GM19372 (cell line): ENCODE results near the gene TAPT1.

Experiments used
- ATAC-seq: cut with Tn5 transposase; IDR thresholded peaks from one replicate; pipeline ENCODE4 v1.9.1; 2021; ENCODE audit warnings: mild to moderate bottlenecking, low read depth, moderate library complexity; ENCODE audit not compliant: unreplicated experiment

The TAPT1 gene

GRCh38 chr4:16140231-16140878, 85.9 kb downstream of the TAPT1 start:
- ATAC-seq, result no peak

- ATAC-seq, result no peak
Measured at GRCh38 chr4:16139066-16139945, 87.0 kb downstream of the TAPT1 start.

- ATAC-seq, result no peak
Measured at GRCh38 chr4:16136827-16137226, 89.4 kb downstream of the TAPT1 start.

GRCh38 chr4:16136311-16136710, 90.0 kb downstream of the TAPT1 start:
- no peak for ATAC-seq

- no peak for ATAC-seq
Measured at GRCh38 chr4:16133406-16133805, 92.9 kb downstream of the TAPT1 start.

GRCh38 chr4:16131293-16131692, 95.0 kb downstream of the TAPT1 start:
- no peak for ATAC-seq

GRCh38 chr4:16129336-16129735, 96.9 kb downstream of the TAPT1 start:
- no peak for ATAC-seq

GRCh38 chr4:16126714-16127113, 99.6 kb downstream of the TAPT1 start:
- ATAC-seq, result no peak

- ATAC-seq, result no peak
Measured at GRCh38 chr4:16125571-16126445, 100.5 kb downstream of the TAPT1 start.

- ATAC-seq, result no peak
Measured at GRCh38 chr4:16124232-16124631, 102.0 kb downstream of the TAPT1 start.

- ATAC-seq, result no peak
Measured at GRCh38 chr4:16123356-16124084, 102.8 kb downstream of the TAPT1 start.

GRCh38 chr4:16122784-16123183, 103.5 kb downstream of the TAPT1 start:
- no peak for ATAC-seq

- ATAC-seq, result no peak
Measured at GRCh38 chr4:16122308-16122711, 104.0 kb downstream of the TAPT1 start.

- no peak for ATAC-seq
Measured at GRCh38 chr4:16120720-16121119, 105.6 kb downstream of the TAPT1 start.

- ATAC-seq, result no peak
Measured at GRCh38 chr4:16119981-16120380, 106.3 kb downstream of the TAPT1 start.

GRCh38 chr4:16118090-16118489, 108.2 kb downstream of the TAPT1 start:
- no peak for ATAC-seq

- no peak for ATAC-seq
Measured at GRCh38 chr4:16117164-16117563, 109.1 kb downstream of the TAPT1 start.

- no peak for ATAC-seq
Measured at GRCh38 chr4:16116493-16116990, 109.7 kb downstream of the TAPT1 start.

GRCh38 chr4:16116019-16116418, 110.3 kb downstream of the TAPT1 start:
- no peak for ATAC-seq

- no peak for ATAC-seq
Measured at GRCh38 chr4:16114546-16114945, 111.7 kb downstream of the TAPT1 start.
